ENCODE measurements around the gene ZNF546. TPM values are rescaled to one million over a fixed set of nuclear protein-coding genes. Genes with fewer than 3 reads are reported as not detected.
"Not testable (repeated sequence)": the region's sequence is repeated elsewhere in the genome, so short reads cannot be mapped to it uniquely, and the experiment has no call there.

Gene ZNF546
- total RNA-seq, 2 experiments from 2014 or later: 2.3 to 9.3 TPM

DNA sequence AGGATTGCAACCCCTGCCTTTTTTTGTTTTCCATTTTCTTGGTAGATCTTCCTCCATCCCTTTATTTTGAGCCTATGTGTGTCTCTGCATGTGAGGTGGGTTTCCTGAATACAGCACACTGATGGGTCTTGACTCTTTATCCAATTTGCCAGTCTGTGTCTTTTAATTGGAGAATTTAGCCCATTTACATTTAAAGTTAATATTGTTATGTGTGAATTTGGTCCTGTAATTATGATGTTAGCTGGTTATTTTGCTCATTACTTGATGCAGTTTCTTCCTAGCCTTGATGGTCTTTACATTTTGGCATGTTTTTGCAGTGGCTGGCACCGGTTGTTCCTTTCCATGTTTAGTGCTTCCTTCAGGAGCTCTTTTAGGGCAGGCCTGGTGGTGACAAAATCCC is 44.9 kb downstream of the ZNF546 start:
- DNase-seq (ENCODE audit: low spot score); H4K20me1 ChIP-seq (ENCODE audit: insufficient read depth, low read length); POLR2A ChIA-PET; H3K27ac ChIP-seq (ENCODE audit: low read depth, low read length, poor library complexity, severe bottlenecking); H3K4me2 ChIP-seq (ENCODE audit: low read length); H2AFZ ChIP-seq (ENCODE audit: low read length); H3K79me2 ChIP-seq (ENCODE audit: insufficient read depth, low read depth, low read length); CTCF ChIA-PET (ENCODE audit: unreplicated experiment); intact Hi-C loops (cut with micrococcal nuclease; ENCODE audit: unreplicated experiment); H3K4me1 ChIP-seq (ENCODE audit: insufficient read depth, low read length, poor library complexity, severe bottlenecking); H3K9me3 ChIP-seq (ENCODE audit: low read length); BruUV-seq (replicated peaks); H3K4me3 ChIP-seq (ENCODE audit: low read depth, low read length, poor library complexity, severe bottlenecking); H3K9me2 ChIP-seq (ENCODE audit: insufficient read depth, low read length): not testable (repeated sequence)
- H3K36me3 ChIP-seq (ENCODE audit: insufficient read depth, low read length): peaks cover 33% of the 10 kb centered on the region

- peaks cover 19% of the 10 kb centered on the region; the same call in 1 of the 2 replicates for H3K9me3 ChIP-seq (ENCODE audit: low read length)
- ChIA-PET CTCF (ENCODE audit: unreplicated experiment) (no interaction called here), POLR2A (no interaction called here)
- no peaks in the 10 kb centered on the region for H4K20me1 ChIP-seq (ENCODE audit: insufficient read depth, low read length)
- no peak for TF ChIP-seq EZH2phosphoT487 (IDR thresholded peaks at IDR 0.05; ENCODE audit: borderline replicate concordance, low read depth, low read length)
- TF ChIP-seq, protein P1, sequence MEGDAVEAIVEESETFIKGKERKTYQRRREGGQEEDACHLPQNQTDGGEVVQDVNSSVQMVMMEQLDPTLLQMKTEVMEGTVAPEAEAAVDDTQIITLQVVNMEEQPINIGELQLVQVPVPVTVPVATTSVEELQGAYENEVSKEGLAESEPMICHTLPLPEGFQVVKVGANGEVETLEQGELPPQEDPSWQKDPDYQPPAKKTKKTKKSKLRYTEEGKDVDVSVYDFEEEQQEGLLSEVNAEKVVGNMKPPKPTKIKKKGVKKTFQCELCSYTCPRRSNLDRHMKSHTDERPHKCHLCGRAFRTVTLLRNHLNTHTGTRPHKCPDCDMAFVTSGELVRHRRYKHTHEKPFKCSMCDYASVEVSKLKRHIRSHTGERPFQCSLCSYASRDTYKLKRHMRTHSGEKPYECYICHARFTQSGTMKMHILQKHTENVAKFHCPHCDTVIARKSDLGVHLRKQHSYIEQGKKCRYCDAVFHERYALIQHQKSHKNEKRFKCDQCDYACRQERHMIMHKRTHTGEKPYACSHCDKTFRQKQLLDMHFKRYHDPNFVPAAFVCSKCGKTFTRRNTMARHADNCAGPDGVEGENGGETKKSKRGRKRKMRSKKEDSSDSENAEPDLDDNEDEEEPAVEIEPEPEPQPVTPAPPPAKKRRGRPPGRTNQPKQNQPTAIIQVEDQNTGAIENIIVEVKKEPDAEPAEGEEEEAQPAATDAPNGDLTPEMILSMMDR (conservative IDR thresholded peaks at IDR 0.05; ENCODE audit: low read length): no peak
- H3K9me2 ChIP-seq (ENCODE audit: insufficient read depth, low read length): no peaks in the 10 kb centered on the region
- H3K4me2 ChIP-seq (ENCODE audit: low read length): 0 out of 2 replicates have a peak overlapping the region, but pooled peaks have one; percentile 3
- no TSS peak for BruUV-seq (replicated peaks)
- no peak overlapping the region for H3K4me3 ChIP-seq (ENCODE audit: low read depth, low read length, poor library complexity, severe bottlenecking)
- peaks cover 22% of the 10 kb centered on the region for H3K4me1 ChIP-seq (ENCODE audit: insufficient read depth, low read length, poor library complexity, severe bottlenecking)
- intact Hi-C loops (cut with micrococcal nuclease; ENCODE audit: unreplicated experiment): no loop called here
- no peak for DNase-seq (ENCODE audit: low spot score)
- H3K36me3 ChIP-seq (ENCODE audit: insufficient read depth, low read length): peaks cover 13% of the 10 kb centered on the region; the same call in 1 of the 2 replicates
- no peak overlapping the region for H2AFZ ChIP-seq (ENCODE audit: low read length)
- H3K79me2 ChIP-seq (ENCODE audit: insufficient read depth, low read depth, low read length): peaks cover 3% of the 10 kb centered on the region; the same call in 1 of the 2 replicates
- no peak overlapping the region for H3K27ac ChIP-seq (ENCODE audit: low read depth, low read length, poor library complexity, severe bottlenecking)
These were observed 56.6 kb downstream of the ZNF546 start for GRCh38 chr19:40053491-40053890.

DNA sequence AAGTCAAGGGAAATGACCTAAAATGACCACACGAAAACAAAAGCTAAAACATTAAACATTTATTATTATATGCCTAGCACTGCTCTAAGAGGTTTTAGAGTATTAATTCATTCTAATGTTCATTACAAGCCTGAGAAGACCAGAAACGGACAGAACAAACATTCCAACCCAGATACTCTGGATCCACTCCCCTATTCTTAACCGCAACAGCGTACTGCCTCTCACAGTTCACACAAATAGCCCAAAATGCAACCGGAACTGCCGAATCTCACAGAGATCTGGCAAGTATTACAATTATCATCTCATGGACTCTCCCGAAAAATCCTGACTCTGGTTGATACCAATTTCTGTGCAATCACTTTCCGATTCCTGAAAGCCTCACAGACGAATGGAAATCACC is 57.8 kb downstream of the ZNF546 start:
- POLR2A ChIA-PET: interaction anchor here (0.6 to 1.1 kb wide), 3 partner anchors 97 to 1030 kb away, joined by 3 to 4 read pairs (median 3); no protein-coding TSS in a partner anchor

More for the DNA sequence above, 57.8 kb downstream of the ZNF546 start:
- H3K4me2 ChIP-seq (ENCODE audit: low read length): peak overlapping the region; percentile 80
- peak overlapping the region; percentile 73 for H3K4me3 ChIP-seq (ENCODE audit: low read depth, low read length, poor library complexity, severe bottlenecking)
- H2AFZ ChIP-seq (ENCODE audit: low read length): no peak overlapping the region
- intact Hi-C loops (cut with micrococcal nuclease; ENCODE audit: unreplicated experiment): no loop called here
- no peaks in the 10 kb centered on the region for H3K9me2 ChIP-seq (ENCODE audit: insufficient read depth, low read length)
- no peak overlapping the region for H3K27ac ChIP-seq (ENCODE audit: low read depth, low read length, poor library complexity, severe bottlenecking)
- CTCF ChIA-PET (ENCODE audit: unreplicated experiment): no interaction called here
- no peak for DNase-seq (ENCODE audit: low spot score)
- no peaks in the 10 kb centered on the region for H4K20me1 ChIP-seq (ENCODE audit: insufficient read depth, low read length)
- H3K36me3 ChIP-seq (ENCODE audit: insufficient read depth, low read length): peaks cover 4% of the 10 kb centered on the region; the same call in 1 of the 2 replicates
- TF ChIP-seq, protein P1 (conservative IDR thresholded peaks at IDR 0.05; ENCODE audit: low read length): no peak
- no peak for TF ChIP-seq EZH2phosphoT487 (IDR thresholded peaks at IDR 0.05; ENCODE audit: borderline replicate concordance, low read depth, low read length)
- H3K4me1 ChIP-seq (ENCODE audit: insufficient read depth, low read length, poor library complexity, severe bottlenecking): peaks cover 22% of the 10 kb centered on the region
- BruUV-seq (replicated peaks): no TSS peak
- peaks cover 29% of the 10 kb centered on the region for H3K9me3 ChIP-seq (ENCODE audit: low read length)
- peaks cover 3% of the 10 kb centered on the region; the same call in 1 of the 2 replicates for H3K79me2 ChIP-seq (ENCODE audit: insufficient read depth, low read depth, low read length)
